ENCODE data around the gene DRD5. TPM values are rescaled to one million over a fixed set of nuclear protein-coding genes. Genes with fewer than 3 reads are reported as not detected.
"Not testable (repeated sequence)": the region's sequence is repeated elsewhere in the genome, so short reads cannot be mapped to it uniquely, and the experiment has no call there.

The DRD5 gene
- total RNA-seq, 2 experiments from 2014 or later = not detected

DNA sequence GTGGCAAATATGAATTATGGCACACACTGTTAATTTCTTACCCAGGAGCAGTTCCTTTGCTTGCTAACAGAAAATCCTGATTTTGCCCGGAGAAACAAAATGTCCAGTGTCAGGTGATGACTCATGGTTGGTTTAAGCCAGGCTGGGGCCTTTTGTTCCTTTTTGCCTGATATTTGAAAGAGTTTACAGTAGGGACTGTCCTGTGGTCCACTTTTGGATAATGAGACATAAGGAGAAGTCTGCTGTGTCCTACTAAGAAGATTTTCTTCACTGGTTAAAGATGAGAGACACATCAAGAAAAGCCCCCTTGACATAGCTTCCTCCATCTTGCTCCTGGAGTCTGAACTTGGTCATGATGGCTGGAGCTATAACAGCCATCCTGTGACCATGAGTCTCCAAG is 12.1 kb upstream of the DRD5 start:
- ChIA-PET CTCF (no interaction called here), POLR2A (no interaction called here)
- Mint-ChIP-seq H3K4me3 (no peak overlapping the region), H3K36me3 (ENCODE audit: low read depth) (no peaks in the 10 kb centered on the region), H3K9me3 (no peaks in the 10 kb centered on the region), H3K4me1 (ENCODE audit: low read depth) (no peaks in the 10 kb centered on the region), H3K27ac (no peak overlapping the region), H3K27me3 (peaks cover 31% of the 10 kb centered on the region)
- DNase-seq = no peak
- intact Hi-C loops (cut with micrococcal nuclease) = no loop called here
- ATAC-seq = no peak
- no peak for TF ChIP-seq CTCF (IDR thresholded peaks at IDR 0.05)

DNA sequence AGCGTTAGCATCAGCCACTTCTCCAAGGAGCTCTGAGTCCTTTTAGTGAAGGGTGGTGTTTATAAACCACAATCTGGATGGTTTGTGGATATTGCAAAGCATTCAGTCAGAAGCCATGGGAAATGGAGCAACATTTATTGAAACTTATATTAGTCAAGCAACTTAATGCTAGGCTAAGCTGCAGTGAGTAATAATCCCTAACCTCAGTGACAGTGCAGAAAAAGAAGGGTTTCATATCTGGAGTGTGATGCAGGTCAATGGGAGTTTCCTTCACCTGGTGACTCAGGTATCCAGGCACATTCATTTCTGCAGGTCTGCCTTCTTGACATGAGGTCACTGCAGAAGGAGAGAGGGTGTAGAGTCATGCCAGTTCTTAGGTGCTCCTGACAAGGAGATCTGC is 10.4 kb upstream of the DRD5 start:
- POLR2A ChIA-PET = no interaction called here
- Mint-ChIP-seq H3K4me1 (ENCODE audit: low read depth) (no peaks in the 10 kb centered on the region), H3K36me3 (ENCODE audit: low read depth) (no peaks in the 10 kb centered on the region), H3K4me3 (no peak overlapping the region), H3K27me3 (peaks cover 23% of the 10 kb centered on the region), H3K9me3 (no peaks in the 10 kb centered on the region), H3K27ac (no peak overlapping the region)
- CTCF ChIA-PET = interaction anchor here (1.2 kb wide), 1 partner anchor 245 kb away, joined by 4 read pairs; no protein-coding TSS in a partner anchor
- intact Hi-C loops (cut with micrococcal nuclease) = no loop called here
- TF ChIP-seq CTCF (IDR thresholded peaks at IDR 0.05) = no peak
- no peak for ATAC-seq
- DNase-seq = no peak

GRCh38 chr4:9773471-9773870 is 8.0 kb upstream of the DRD5 start:
- ATAC-seq (no peak), DNase-seq (no peak)
- Mint-ChIP-seq H3K36me3 (ENCODE audit: low read depth) (no peaks in the 10 kb centered on the region), H3K27ac (no peak overlapping the region), H3K4me1 (ENCODE audit: low read depth) (no peaks in the 10 kb centered on the region), H3K4me3 (no peak overlapping the region), H3K27me3 (peaks cover 22% of the 10 kb centered on the region), H3K9me3 (no peaks in the 10 kb centered on the region)
- CTCF ChIA-PET = interaction anchor here (0.7 to 1.5 kb wide), 2 partner anchors 9 to 69 kb away, joined by 3 to 4 read pairs; no protein-coding TSS in a partner anchor
- TF ChIP-seq CTCF (IDR thresholded peaks at IDR 0.05) = no peak
- intact Hi-C loops (cut with micrococcal nuclease) = no loop called here
- POLR2A ChIA-PET = no interaction called here

- ChIA-PET CTCF (no interaction called here), POLR2A (no interaction called here)
- no peaks in the 10 kb centered on the region for H3K36me3 Mint-ChIP-seq (ENCODE audit: low read depth)
- H3K4me3 Mint-ChIP-seq = no peak overlapping the region
- no peak for ATAC-seq
- intact Hi-C loops (cut with micrococcal nuclease) = no loop called here
- H3K27ac Mint-ChIP-seq = no peak overlapping the region
- TF ChIP-seq CTCF (IDR thresholded peaks at IDR 0.05) = no peak
- no peaks in the 10 kb centered on the region for H3K4me1 Mint-ChIP-seq (ENCODE audit: low read depth)
- no peaks in the 10 kb centered on the region for H3K9me3 Mint-ChIP-seq
- H3K27me3 Mint-ChIP-seq = peaks cover 52% of the 10 kb centered on the region
- DNase-seq = no peak
Measured at GRCh38 chr4:9782136-9782436, 652 bp downstream of the DRD5 start.

GRCh38 chr4:9785891-9786290 is 4.5 kb downstream of the DRD5 start:
- POLR2A ChIA-PET; H3K4me1 Mint-ChIP-seq (ENCODE audit: low read depth); H3K36me3 Mint-ChIP-seq (ENCODE audit: low read depth); DNase-seq; intact Hi-C loops (cut with micrococcal nuclease); H3K4me3 Mint-ChIP-seq; H3K9me3 Mint-ChIP-seq; H3K27ac Mint-ChIP-seq; ATAC-seq; CTCF ChIA-PET: not testable (repeated sequence)
- peaks cover 40% of the 10 kb centered on the region for H3K27me3 Mint-ChIP-seq

GRCh38 chr4:9792381-9792780 is 10.9 kb downstream of the DRD5 start:
- DNase-seq = no peak
- ATAC-seq = no peak
- no peaks in the 10 kb centered on the region for H3K4me1 Mint-ChIP-seq (ENCODE audit: low read depth)
- POLR2A ChIA-PET = no interaction called here
- intact Hi-C loops (cut with micrococcal nuclease) = no loop called here
- H3K27me3 Mint-ChIP-seq = peaks cover 23% of the 10 kb centered on the region
- H3K4me3 Mint-ChIP-seq = no peak overlapping the region
- no peak overlapping the region for H3K27ac Mint-ChIP-seq
- no peaks in the 10 kb centered on the region for H3K9me3 Mint-ChIP-seq
- CTCF ChIA-PET = no interaction called here
- TF ChIP-seq CTCF (IDR thresholded peaks at IDR 0.05) = no peak
- no peaks in the 10 kb centered on the region for H3K36me3 Mint-ChIP-seq (ENCODE audit: low read depth)

DNA sequence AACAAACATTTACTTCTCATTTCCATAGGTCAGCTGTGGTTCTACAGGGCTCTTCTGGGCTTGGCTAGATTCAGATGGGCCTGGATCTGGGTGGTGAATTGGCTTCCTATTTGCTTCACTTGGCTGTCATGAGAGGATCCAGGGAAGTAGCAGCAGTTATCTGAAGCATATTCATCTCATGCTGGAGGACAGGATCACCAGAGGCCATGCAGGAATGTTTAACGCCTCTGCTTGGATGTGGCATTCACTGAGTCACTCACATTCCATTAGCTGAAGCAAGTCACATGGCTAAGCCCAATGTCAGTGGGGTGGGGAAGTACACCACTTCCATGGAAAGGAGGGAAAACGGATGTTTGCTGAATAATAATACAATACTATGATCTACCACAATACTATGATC is 15.2 kb downstream of the DRD5 start:
- ATAC-seq; CTCF ChIA-PET; DNase-seq; H3K27ac Mint-ChIP-seq; H3K9me3 Mint-ChIP-seq; H3K36me3 Mint-ChIP-seq (ENCODE audit: low read depth); POLR2A ChIA-PET; H3K4me3 Mint-ChIP-seq; H3K4me1 Mint-ChIP-seq (ENCODE audit: low read depth); intact Hi-C loops (cut with micrococcal nuclease): not testable (repeated sequence)
- peaks cover 18% of the 10 kb centered on the region for H3K27me3 Mint-ChIP-seq

Measured in activated CD8-positive, alpha-beta T cell treated with anti-CD3 and anti-CD28 coated beads for 36 hours (primary cell).